ENCODE results near the gene PSD.

The PSD gene

DNA sequence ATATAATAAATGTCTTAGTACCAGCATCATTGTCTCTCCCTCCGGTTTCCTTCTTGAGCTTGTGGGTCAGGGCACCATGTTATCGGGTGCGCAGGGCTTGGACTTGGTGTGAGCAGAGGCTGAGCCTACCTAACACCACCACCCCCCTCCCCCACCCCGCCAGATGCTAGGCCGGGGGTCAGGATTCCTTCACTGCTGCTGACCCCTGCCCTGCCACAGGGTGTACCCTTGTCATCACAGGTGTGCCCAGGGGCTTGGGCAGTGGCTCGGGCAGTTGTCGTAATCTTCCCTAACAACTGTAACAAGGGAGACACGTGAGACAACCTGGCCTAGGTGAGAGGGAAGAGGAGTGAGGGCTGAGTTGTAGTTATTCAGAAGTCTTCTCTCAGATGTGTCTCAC is 35.7 kb downstream of the PSD start:
- DNase-seq, result no peak

DNA sequence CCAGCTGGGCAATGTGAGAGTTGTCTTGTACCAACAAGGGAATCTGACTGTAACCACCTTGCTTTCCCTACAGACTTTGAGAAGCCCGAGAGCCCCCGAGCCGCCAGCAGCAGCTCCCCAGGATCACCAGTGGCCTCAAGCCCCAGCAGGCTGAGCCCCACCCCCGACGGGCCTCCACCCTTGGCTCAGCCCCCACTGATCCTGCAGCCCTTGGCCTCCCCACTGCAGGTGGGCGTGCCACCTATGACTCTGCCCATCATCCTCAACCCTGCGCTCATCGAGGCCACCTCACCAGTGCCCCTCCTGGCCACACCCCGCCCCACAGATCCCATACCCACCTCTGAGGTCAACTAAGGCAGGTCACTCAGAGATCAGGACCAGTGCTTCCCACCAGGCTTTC is 36.6 kb downstream of the PSD start:
- DNase-seq, result no peak

DNA sequence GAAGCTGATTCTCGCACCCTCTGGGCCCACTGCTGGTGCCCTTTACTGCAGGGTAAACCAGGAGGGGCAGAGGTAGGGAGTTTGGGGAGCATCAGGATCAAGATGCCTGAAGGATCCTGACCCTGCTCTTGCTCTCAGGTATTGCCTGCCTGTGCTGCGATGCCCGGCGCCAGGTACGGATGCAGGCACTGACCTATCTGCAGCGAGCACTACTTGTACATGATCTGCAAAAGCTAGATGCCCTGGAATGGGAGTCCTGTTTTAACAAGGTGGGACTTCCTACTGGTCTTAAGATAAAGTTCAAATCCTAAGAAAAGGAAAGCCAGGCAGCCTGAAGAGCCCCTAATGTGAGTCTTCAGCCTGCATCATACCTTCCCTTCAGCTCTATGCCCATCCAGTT is 39.2 kb downstream of the PSD start:
- DNase-seq, result no peak

DNA sequence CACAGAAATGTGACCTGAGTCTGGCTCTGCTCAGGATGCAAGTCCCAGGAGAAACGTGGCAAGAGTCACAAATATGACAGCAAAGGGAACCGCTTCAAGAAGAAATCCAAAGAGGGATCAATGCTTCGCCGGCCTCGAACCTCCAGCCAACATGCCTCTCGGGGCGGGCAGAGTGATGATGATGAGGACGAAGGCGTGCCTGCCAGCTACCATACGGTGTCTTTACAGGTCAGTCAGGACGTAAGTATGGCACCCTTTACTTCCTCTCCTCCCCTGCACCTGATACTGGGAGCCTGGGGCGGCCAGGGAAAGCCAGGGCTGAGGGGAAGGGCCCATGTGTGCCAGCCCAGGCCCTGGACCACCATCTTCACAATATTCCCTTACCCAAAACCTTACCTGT is 41.7 kb downstream of the PSD start:
- no peak for DNase-seq

DNA sequence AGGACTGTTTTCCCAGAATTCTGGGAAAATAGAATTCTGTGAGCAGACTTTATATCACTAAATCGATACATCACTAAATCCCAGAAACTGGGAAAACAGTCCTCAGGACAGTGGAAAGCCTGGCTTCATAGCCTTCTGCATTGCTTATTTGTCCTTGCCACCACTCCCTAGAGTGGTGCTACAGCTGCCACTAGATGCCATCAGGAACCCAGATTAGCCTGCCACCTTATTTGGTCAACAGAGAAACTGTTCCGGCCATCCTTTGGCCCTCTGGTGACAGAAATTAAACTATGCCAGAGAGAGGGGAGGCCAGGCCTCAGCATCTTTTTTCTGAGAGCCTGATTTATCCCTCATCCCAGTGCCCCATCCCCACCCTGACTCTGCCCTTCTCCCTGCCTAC is 42.7 kb downstream of the PSD start:
- no peak for DNase-seq

DNA sequence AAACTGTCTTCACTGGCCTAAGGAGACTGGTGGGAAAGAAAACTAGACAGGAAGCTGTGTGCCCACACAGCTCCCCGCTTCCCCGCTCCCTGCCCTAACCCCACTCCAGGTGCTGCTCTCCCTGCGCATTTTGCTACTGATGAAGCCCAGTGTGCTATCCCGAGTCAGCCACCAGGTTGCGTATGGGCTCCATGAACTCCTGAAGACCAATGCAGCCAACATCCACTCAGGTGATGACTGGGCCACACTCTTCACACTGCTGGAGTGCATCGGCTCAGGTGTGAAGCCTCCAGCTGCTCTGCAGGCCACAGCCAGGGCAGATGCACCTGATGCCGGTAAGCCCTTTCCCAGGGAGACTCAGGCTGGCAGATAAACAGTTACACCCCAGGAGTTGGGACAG is 43.3 kb downstream of the PSD start:
- no peak for DNase-seq

DNA sequence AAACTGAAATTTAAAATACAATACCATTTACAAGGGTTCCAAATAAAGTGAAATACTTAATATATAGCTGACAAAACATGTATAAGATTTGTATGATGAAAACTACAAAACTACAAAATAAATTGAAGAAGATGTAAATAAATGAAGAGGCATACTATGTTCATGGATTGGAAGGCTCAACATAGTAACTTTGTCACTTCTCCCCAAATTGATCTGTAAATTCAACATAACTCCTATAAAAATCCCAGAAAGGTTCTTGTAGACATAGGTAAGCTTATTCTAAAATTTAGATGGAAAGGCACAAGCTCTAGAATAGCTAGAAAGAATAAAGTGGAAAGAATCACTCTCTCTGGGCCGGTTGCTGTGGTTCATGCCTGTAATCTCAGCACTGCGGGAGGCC is 47.3 kb downstream of the PSD start:
- DNase-seq, result no peak

DNA sequence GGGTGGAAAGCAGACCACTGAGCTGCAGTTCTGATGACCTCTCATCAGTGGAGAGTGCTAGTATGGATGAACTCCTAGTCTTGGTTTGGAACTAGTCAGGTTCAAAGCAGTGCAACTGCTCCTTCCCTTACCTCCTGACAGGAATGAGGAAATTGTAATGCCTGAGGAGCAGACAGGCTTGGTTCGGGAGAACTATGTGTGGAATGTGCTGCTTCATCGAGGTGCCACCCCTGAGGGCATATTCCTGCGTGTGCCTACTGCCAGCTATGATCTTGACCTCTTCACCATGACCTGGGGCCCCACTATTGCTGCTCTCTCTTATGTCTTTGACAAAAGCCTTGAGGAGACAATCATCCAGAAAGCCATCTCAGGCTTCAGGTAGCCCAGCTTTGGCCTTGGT is 50.5 kb downstream of the PSD start:
- DNase-seq, result no peak

DNA sequence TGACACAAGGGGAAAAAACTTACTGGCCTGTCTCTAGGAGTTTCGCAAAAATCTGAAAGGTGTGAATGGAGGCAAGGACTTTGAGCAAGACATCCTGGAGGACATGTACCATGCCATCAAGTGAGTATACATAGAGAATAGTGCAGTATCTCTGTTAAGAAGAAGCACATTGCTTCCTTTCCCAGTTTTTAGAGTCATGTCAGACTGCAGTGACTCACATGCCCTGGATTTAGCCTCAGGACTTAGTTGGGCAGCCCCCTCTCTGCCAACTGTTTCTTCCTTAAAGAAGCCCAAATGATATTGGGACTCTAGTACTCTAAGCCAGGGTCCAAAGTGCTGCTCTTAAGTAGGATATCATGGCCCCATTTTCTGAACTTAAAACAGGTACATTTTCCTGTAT is 51.1 kb downstream of the PSD start:
- DNase-seq, result no peak

DNA sequence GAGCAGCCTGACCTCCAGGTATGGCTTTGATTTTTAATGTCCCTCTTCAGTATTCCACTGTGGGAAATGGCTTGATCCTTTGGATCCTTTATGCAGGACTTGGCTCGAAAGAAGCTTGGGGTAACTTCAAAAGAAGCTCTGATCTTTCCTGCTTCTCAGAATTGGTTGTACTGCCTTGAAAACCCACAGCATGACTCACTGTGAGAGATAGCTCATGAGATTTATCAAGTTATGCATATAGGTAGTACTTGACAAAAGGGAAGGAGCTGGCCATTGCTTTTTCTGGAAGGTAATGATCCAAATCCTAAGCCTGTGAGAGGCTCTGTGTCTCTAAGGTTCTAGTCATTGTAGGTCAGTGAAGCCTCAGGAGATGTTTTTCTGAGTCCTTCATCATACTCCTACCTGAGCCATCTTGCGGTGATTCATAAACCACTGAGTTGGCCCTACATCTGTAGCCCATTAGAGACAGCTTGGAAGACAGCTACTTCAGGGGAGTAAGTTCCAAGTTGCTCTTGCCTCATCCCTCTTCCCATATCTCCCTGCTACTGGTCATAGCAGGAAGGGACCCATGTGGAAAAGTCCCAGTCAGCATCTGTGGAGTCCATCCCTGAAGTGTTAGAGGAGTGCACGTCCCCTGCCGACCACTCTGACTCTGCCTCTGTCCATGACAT is 59.7 kb downstream of the PSD start:
- no peak for DNase-seq

DNA sequence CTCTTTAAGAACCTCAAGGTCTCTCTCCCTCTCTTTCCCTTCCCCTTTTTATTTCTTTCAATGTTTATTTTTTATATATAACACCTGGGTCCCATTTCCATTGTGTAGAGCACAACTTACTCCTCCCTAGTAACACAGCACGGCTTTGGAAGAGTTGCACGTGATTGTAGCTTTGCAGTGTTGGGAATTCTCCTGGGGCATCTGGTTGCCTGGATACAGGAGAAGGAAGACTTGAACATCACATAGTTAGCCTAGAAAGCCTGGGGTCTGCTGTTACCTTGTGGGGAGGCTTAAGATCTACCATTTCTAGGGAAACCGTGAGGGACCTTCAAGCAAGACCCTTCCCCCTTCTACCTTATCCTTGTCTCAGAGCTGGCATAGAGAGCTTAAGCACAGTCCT is 64.1 kb downstream of the PSD start:
- DNase-seq, result no peak

Measured in CD4-positive, alpha-beta T cell treated with Interleukin-4 for 4 hours (primary cell).